Activated T-helper 9 cell treated with anti-CD3 and anti-CD28 coated beads, Interleukin-2, amount 50 U/mL, for 16 hours (primary cell): ENCODE data around the gene KAZALD1.
A peak's percentile ranks its signal among the peaks of the same experiment; 100 is the strongest.

Experiments
- DNase-seq: peaks from one replicate; pipeline ENCODE4 v3.0.0-alpha.2; 2020; ENCODE audit warnings: low read depth

Gene KAZALD1, protein sequence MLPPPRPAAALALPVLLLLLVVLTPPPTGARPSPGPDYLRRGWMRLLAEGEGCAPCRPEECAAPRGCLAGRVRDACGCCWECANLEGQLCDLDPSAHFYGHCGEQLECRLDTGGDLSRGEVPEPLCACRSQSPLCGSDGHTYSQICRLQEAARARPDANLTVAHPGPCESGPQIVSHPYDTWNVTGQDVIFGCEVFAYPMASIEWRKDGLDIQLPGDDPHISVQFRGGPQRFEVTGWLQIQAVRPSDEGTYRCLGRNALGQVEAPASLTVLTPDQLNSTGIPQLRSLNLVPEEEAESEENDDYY

DNA sequence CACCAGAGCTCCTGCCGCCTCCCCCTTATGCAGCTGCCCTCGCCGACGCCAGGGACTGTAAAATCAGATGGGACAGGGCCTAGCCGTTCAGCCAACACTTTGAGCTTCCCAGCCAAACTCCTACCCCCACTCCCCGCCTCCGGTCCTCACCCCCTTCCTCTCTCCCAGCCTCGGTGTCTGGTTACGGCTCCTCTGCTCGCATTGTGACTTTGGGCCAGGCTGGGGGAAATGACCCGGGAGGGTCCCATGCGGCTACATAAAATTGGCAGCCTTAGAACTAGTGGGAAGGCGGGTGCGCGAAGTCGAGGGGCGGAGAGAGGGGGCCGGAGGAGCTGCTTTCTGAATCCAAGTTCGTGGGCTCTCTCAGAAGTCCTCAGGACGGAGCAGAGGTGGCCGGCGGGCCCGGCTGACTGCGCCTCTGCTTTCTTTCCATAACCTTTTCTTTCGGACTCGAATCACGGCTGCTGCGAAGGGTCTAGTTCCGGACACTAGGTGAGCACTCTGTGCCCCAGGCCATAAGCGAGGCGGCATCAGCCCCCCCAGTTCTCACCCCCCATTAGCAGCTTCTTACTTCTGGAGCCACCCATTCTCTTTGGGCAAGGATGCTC is at the start of gene KAZALD1:
Gene KAZALD1 (plus strand): TSS at position 366 of the 608 bp plus-strand sequence. CDS start 604 bp downstream, outside the sequence.
- no peak for DNase-seq

GRCh38 chr10:101012525-101013364 is 49.0 kb upstream of the KAZALD1 start:
- DNase-seq = peak; percentile 69

- DNase-seq = no peak
Observed at GRCh38 chr10:101013365-101013825, 48.4 kb upstream of the KAZALD1 start.

DNA sequence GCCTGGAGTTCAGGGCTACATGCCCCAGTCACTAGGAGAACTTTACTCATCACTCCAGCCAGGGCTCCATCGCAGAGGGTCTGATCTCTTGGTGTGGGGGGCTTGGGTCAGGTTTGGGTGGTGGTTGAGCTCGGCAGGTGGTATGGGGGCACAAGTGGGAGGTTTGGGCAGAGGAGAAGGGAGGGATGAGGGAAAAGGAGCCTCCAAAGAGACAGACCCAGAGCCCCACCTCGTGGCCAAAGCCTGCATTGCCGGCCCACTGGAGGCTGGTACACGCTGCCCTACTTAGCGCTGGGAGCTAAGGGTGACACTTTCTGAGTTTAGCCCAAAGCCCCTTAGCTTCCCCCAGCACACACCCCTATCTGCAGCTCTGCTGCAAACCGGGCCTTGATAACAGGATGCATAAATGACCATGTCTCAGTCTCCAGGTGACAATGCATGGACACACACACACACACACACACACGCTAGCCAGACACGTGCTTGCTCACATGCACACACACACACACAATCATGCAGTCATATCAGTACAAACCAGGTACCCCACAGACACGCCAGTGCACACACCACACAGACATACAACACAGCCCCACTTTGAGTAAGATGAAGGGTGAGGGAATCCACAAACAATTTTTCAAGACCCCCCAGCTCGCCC is 47.4 kb upstream of the KAZALD1 start:
- peak; percentile 61 for DNase-seq

DNA sequence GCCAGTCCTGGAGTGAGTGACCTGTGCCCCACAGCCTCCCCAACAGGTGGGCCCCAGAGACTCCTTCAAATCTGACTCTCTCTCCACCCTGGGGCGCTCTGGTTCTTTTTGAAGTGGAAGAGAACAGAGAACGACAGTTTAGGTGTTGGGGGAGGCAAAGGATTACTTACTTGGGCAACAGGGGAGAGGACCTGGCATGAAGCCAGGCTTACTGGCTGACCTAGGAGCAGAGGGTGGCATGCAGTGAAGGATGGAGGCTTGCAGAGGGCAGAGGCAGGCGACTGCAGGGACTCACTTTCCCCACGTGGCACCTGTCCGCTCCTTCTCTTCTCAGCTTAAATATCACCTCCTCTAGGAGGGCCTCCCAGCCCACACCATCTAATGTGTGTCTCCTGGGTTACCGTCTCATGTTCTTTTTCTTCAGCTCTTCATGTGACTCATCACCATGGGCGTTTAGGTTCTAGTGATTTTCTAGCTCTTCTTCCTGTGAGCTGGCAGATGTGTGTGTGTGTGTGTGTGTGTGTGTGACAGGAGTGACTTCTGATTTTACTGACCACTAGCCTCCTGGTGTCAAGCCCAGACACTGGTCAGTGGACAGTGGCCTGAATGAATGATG is 46.7 kb upstream of the KAZALD1 start:
- no peak for DNase-seq

- no peak for DNase-seq
Observed at GRCh38 chr10:101015582-101015973, 46.2 kb upstream of the KAZALD1 start.

- no peak for DNase-seq
Observed at GRCh38 chr10:101016814-101017213, 45.0 kb upstream of the KAZALD1 start.

DNA sequence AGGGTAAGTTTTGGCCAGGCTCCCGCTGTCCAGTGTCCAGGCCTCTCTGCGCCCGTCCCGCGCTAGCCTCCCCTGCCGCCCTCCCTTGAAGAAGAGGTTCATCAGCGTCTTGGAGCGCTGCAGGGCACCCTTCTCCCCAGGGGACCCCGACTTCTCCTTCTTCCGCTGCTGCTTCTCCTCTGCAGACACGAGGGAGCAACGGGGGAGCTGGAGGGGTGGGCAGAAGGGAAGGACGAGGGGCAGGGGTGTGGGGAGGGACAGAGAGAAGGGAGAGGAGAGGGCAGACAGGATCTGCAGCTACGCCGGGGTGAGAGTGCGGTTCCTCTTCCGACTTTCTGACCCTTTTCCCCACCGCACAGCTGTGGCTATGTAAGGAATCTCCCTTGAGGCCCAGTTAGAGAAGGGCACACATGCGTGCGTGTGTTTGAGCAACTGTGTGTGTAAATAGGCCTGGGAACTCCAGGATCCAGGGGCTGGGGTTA is 43.6 kb upstream of the KAZALD1 start:
- no peak for DNase-seq

DNA sequence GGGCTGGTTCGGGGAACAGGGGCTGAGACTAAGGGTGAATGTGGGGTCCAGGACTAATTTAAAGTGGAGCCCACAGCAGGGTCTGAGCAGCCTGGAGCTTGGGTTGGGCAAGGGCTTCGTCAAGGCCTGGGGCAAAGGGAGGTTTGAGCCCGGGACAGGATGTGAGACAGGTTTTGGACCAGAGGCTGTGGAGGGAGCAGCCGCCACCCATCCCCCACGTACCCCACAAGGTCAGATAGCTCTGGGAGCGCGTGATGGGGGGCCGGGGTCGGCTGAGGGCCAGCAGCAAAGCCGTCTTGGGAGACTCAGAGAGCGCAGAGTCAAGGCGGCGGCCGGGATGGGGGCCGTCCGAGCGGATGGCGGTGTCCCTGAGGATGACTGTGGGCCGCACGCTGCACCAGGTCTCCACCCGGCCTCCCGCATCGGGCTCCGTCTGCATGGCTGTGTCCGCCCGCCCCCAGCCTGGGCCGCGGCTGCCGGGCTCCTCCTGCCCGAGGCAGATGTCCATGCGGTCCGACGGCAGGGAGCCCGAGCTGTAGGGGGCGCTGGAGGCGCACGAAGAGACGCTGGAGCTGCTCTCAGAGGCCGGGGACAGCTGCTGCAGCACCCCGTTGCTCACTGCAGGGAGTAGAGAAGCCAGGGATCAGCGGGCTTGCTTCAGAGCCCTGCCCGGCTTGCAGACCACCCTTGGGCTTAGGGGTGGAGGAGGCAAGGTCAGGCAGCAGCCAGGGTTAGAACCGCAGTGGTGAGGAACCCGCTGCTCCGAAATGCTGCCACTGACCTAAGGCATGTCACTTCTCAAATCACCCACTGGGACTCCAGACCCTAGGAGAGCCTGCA is 43.0 kb upstream of the KAZALD1 start:
- peak; percentile 59 for DNase-seq

GRCh38 chr10:101019440-101019703 is 42.4 kb upstream of the KAZALD1 start:
- DNase-seq = no peak

DNA sequence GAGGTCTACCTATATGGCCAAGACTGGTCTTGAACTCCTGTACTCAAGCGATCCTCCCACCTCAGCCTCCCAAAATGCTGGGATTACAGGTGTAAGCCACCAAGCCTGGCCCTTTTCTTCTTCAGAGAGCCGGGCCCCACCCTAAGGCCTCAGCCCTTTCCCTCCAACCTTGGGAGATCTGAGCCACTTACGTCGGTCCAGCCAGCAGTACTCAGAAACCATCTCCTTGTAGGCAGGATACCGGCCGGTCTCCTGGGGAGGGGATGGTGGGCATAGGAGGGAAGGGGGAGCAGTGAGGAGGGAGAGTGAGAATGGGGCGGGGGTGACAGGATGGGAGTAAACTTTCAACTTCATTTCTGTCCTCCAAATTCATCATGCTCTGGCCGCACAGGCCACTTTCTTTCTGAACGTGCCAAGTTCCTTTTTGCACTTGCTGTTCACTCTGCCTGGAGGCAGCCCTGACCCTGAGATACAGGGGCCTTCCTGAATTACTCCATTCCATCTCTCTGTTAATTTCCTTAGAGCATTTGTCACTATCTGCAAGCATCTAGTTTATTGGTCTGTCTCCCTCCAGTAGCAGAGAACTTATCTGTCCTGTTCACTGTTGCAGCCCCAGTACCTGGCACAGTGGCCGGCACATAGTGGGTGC is 41.2 kb upstream of the KAZALD1 start:
- DNase-seq = no peak

DNA sequence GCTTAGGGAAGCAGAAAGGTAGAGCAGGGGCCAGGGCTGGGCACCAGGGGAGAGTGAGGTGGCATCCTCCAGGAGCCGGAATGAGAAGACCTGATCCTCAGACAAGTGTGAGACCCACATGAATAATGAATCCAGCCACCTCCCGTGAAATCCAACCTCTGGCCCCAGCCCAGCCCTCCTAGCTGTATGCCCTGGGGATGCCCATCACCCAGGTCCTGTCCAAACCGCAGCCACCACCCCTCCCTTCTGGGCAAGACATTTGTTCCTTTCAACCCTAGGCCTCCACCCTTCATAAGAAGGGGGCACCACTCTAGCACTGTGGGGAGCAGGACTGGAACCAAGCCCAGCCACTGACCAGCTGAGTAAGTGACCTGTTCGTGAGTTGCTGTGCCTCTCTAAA is 40.5 kb upstream of the KAZALD1 start:
- DNase-seq = no peak

GRCh38 chr10:101021692-101022251 is 40.0 kb upstream of the KAZALD1 start:
- DNase-seq = no peak

- DNase-seq = no peak
Observed at GRCh38 chr10:101022967-101023705, 38.7 kb upstream of the KAZALD1 start.

- no peak for DNase-seq
Observed at GRCh38 chr10:101027106-101027720, 34.6 kb upstream of the KAZALD1 start.

DNA sequence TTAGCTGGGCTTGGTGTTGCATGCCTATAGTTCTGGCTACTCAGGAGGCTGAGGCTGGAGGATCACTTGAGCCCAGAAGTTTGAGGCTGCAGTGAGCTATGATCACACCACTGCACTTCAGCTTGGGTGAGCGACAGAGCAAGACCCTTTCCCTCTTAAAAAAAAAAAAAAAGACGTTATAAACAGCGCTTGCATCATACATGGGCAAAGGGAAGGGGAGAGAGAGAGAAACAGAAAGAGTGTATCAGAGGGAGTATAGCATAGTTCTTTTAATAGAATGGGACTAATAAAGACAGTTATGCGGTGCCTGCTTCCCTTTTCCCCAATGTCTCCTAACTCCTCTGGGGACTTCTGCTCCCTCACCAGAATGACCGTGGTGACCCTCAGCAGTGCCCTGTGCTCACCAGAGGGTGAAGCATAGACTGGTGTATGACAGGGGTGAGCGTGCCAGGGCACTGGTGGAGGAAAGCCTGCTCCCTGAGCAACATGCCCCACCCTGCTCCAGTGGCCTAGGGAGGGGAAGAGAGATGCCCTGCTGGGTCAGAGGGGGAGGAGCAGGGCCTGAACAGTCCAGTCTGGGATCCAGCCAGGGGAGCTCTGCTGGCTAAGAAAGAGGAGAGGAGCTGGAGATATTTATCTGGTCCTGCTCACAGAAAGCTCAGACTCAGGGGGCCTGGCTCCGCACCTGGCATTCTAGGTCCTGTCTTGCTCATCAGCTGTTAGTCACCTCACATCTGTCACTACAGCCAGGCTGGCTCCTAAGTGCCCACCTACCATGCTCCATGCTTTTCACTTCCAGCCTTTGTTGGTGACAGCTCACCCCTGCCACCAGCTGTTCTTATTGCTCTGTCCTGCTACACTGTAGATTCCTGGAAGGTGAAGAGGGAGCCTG is 33.1 kb upstream of the KAZALD1 start:
- DNase-seq = no peak

DNA sequence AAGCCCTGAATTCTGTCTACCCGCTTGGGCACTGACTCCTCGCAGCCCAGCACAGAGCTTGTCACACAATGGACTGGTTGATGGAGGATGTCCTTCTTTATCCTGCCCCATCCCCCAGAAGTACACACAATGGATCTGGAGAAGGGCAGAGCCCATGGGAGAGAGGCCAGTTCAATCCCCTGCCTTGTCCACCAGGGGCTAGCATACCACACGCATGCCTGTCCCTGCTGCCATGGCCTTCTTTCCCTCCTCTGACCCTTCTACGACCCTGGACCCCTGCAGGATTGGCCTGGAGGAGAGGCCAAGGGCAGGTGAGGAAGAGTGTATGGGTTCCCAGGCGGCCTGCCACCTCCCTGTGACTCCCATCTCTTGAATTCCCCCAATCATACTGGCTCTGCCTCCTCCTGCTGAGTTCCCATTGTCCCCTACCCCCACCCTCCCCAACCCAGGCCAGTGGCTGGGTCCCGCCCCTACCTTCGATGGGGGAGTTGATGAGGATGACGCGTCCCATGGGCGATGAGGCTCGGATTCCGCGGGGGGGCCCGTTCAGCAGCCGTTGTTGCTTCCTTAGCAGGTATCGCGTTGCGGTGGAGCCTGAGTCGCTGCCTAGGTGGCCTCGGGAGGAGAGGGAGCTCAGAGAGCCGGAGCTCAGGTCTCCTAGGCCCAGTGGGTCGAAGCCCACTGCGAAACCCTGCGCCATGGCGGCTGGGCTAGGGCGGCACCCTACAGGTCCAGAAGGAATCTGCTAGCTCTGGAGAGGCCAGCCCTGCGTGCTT is 32.1 kb upstream of the KAZALD1 start:
- no peak for DNase-seq
